GM12891 (cell line): Measurements from ENCODE around the gene PCNX4.

Experiments
- POLR2A ChIP-seq: IDR thresholded peaks from 2 replicates; pipeline ENCODE4 v1.6.1; 2011; ENCODE audit warnings: low read depth, low read length, control low read depth
- POLR2AphosphoS5 ChIP-seq: IDR thresholded peaks from 2 replicates; pipeline ENCODE4 v1.6.1; 2011; ENCODE audit warnings: low read depth, low read length, control low read depth
- SPI1 ChIP-seq: IDR thresholded peaks from 2 replicates; pipeline ENCODE4 v1.6.1; 2011; ENCODE audit warnings: low read depth, low read length, control low read depth

- TF ChIP-seq POLR2AphosphoS5: no peak
- no peak for TF ChIP-seq POLR2A
- no peak for TF ChIP-seq SPI1
Observed at GRCh38 chr14:60160422-60160821, 68.7 kb downstream of the PCNX4 start.
